ENCODE measurements around the gene DNAH8.

DNA sequence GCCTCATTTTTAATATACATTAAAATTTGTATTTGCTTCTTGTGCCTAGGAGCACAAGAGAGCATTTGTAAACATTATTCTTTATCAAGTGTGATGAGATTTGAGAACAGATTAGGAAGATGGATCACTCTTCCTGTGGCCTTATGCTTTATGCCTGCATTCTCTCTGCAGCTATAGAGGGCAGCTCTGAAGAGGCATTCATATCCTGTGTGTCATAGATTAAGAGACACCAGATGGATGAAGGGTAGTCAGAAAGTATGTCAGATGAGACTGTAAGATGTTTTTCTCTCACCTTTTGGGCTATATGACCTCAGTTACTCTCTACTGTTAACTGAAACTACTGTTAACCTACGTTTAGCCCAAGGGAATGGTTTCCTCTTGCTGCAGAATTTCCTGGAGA, 61.4 kb downstream of the DNAH8 start:
- no peak for TF ChIP-seq POLR2A (IDR thresholded peaks at IDR 0.05; ENCODE audit: low read depth, low read length)
- no peak for TF ChIP-seq POLR2AphosphoS5 (IDR thresholded peaks at IDR 0.05; ENCODE audit: low read depth, low read length)
- TF ChIP-seq TAF1 (IDR thresholded peaks at IDR 0.05; ENCODE audit: borderline replicate concordance, low read depth, low read length): no peak

Measured in GM12892 (cell line).